Right lobe of liver (tissue), 6 donors: ENCODE data around the gene MISP. TPM values are rescaled to one million over a fixed set of nuclear protein-coding genes. Genes with fewer than 3 reads are reported as not detected.
"Not testable (repeated sequence)": the region's sequence is repeated elsewhere in the genome, so short reads cannot be mapped to it uniquely, and the experiment has no call there.

Experiments
- ATAC-seq, 4 donors: fragments of 200-7000 bp; cut with Tn5 transposase; one replicate each; pipeline ENCODE4 v1.9.1; 2020; ENCODE audit warnings: mild to moderate bottlenecking in 4 of 4, moderate library complexity in 4 of 4
- DNase-seq, 3 donors: peaks; one replicate each; pipeline ENCODE4 v3.0.0-alpha.2; 2020
- H3K27ac ChIP-seq, 3 donors: fragments of 200-600 bp; one replicate each; pipeline ENCODE4 v1.8.0; 2022
- H3K27me3 ChIP-seq, 2 donors: fragments of 200-600 bp; one replicate each; pipeline ENCODE4 v1.8.0; 2022
- H3K36me3 ChIP-seq, 4 donors: fragments of 200-600 bp; sonication (generic) in 1 of 4; one replicate each; pipeline versions ENCODE4 v1.5.1 to v1.8.0; 2017 to 2022; ENCODE audit warnings: control low read depth in 1 of 4
- H3K4me1 ChIP-seq, 4 donors: fragments of 200-600 bp; sonication (generic) in 1 of 4; one replicate each; pipeline versions ENCODE4 v1.5.1 to v1.8.0; 2017 to 2022; ENCODE audit warnings: control low read depth in 1 of 4
- H3K4me3 ChIP-seq, 3 donors: fragments of 200-600 bp; one replicate each; pipeline ENCODE4 v1.8.0; 2022
- H3K9me3 ChIP-seq, 4 donors: fragments of 200-600 bp; sonication (generic) in 1 of 4; one replicate each; pipeline versions ENCODE4 v1.5.1 to v1.8.0; 2017 to 2022; ENCODE audit warnings: control low read depth in 1 of 4
- POLR2A ChIP-seq: fragments of 450-650 bp; IDR thresholded peaks from one replicate; pipeline ENCODE4 v1.6.1; 2017; ENCODE audit warnings: antibody characterized with exemption, mild to moderate bottlenecking
- WGBS: methylation state at CpG from one replicate; pipeline ENCODE4 v1.1.6; 2018; ENCODE audit warnings: low coverage, low lambda C conversion rate; ENCODE audit not compliant: insufficient coverage; ENCODE audit errors: missing lambda C conversion rate; 5-methylcytosine and 5-hydroxymethylcytosine counted together
- intact Hi-C, 2 donors: fragments of 100-400 bp; cut with DNase I; formaldehyde crosslinking; loops; one replicate each; pipeline versions ENCODE4 v1.11.2 to v1.14.1; 2022
- total RNA-seq, 6 experiments: library from RNA; depleted of rRNA in 2 of 6; stranded (reverse); fragments of >200 nt in 2 of 6; fragmentation: NEBNext Ultra II Directional in 3 of 6; extraction: Animal tissue kit (Norgen Biotek cat#: 25700) in 3 of 6; gene quantifications; one replicate each; pipeline versions ENCODE4 v1.1.0 to v1.2.4, GENCODE V29; 2016 to 2023
- TF ChIP-seq, protein P1 (sequence below), 4 donors: fragments of 200-600 bp in 3 of 4; fragments of 450-650 bp in 1 of 4; IDR thresholded peaks; one replicate each; pipeline versions ENCODE4 v1.5.1 to v1.8.0; 2016 to 2022; ENCODE audit warnings: antibody characterized with exemption in 4 of 4, mild to moderate bottlenecking in 2 of 4
- donor health status: DM: no; HTN: yes; CAD: no.
- donor health status: DM: no; HTN: no; CAD: no.
- donor health status: DM: no; HTN: no; CAD: no.
- donor health status: DM: no; HTN: yes; CAD: no.
- donor health status: DM: no; HTN: yes; CAD: no.

Gene MISP
- total RNA-seq, 6 experiments from 2014 or later: 0.09 TPM; not detected in 5

DNA sequence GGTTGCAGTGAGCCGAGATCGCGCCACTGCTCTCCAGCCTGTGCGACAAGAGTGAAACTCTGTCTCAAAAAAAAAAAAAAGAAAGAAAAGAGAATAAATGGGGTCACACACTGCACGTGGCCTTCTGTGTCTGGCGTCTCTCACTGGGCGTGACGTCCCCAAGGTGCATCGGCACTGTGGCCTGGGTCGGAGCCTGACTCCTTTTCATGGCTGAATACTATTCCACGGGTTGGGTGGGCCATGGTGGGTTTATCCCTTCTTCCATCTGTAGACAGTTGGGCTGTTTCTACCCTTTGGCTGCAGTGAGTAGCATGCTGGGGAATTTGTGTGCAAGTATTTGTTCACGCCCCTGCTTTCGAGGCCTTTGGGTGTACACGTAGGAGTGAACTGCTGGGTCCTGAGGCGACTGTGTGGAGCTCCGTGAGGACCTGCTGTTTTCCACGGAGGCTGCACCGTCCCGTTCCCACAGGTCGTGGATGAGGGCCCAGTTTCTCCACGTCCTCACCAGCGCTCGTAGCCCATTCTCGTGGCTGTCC, 8.3 kb upstream of the MISP start:
- Histone ChIP-seq H3K4me3 (no peak overlapping the region), H3K27me3 (no peaks in the 10 kb centered on the region), H3K9me3 (no peaks in the 10 kb centered on the region), H3K27ac (no peak overlapping the region), H3K36me3 (no peaks in the 10 kb centered on the region), H3K4me1 (peaks cover 0 to 4% (median 0%) of the 10 kb centered on the region in 4 donors)
- TF ChIP-seq, protein P1, sequence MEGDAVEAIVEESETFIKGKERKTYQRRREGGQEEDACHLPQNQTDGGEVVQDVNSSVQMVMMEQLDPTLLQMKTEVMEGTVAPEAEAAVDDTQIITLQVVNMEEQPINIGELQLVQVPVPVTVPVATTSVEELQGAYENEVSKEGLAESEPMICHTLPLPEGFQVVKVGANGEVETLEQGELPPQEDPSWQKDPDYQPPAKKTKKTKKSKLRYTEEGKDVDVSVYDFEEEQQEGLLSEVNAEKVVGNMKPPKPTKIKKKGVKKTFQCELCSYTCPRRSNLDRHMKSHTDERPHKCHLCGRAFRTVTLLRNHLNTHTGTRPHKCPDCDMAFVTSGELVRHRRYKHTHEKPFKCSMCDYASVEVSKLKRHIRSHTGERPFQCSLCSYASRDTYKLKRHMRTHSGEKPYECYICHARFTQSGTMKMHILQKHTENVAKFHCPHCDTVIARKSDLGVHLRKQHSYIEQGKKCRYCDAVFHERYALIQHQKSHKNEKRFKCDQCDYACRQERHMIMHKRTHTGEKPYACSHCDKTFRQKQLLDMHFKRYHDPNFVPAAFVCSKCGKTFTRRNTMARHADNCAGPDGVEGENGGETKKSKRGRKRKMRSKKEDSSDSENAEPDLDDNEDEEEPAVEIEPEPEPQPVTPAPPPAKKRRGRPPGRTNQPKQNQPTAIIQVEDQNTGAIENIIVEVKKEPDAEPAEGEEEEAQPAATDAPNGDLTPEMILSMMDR (IDR thresholded peaks at IDR 0.05): no peak
- no peak for TF ChIP-seq POLR2A
- DNase-seq (no peak), ATAC-seq (no peak)
- 96% methylated on average over 14 of the region's 24 CpGs for WGBS
- intact Hi-C loops: no loop called here

DNA sequence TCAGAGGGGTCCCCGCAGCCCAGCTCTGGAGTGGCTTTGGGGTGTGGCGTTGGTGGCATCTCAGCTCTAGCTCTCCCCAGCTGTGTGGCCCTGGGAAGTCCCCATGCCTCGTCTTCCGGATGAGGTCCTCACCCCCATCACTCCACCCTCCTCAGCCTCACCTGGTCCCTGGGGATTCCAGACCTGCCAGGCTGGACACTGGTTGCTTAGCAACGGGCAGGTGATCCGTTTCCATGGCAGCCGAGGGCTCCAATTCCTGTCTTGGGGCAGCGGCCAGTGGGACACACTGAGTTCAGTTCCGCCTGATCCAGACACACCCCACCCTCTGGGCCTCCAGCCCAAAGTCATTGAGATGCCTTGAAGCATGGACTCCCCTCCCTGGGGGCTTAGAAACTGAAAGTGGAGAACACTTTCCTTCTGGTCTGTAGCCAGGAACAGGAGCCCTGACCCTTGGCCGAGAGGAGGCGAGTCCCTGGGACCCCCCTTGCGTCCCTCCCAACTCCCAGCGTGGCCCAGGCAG, 7.7 kb upstream of the MISP start:
- Histone ChIP-seq H3K4me1 (peaks cover 0 to 4% (median 0%) of the 10 kb centered on the region in 4 donors), H3K27ac (no peak overlapping the region), H3K36me3 (no peaks in the 10 kb centered on the region), H3K4me3 (no peak overlapping the region), H3K9me3 (peaks cover 0 to 4% (median 0%) of the 10 kb centered on the region in 4 donors), H3K27me3 (no peaks in the 10 kb centered on the region)
- intact Hi-C loops: no loop called here
- ATAC-seq (no peak), DNase-seq (no peak)
- TF ChIP-seq POLR2A: no peak
- TF ChIP-seq, protein P1 (IDR thresholded peaks at IDR 0.05): no peak
- no CpG with 5 or more reads among the region's 13 CpGs for whole genome bisulfite sequencing

DNA sequence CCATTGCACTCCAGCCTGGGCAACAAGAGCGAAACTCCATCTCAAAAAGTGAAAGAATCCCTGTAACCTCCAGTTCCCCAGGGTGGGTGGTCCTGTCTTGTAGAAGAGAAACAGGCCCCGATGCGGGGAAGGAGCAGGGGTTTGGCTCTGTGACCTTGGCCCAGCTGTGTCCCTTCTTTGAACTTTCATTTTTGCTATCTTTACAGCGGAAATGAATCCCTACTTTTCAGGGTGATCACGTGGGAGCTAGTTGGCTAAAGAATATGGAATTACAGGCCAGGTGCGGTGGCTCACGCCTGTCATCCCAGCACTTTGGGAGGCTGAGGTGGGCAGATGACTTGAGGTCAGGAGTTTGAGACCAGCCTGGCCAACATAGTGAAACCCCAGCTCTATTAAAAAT, 5.8 kb upstream of the MISP start:
- H3K36me3 ChIP-seq, intact Hi-C loops, H3K27ac ChIP-seq, DNase-seq, H3K4me3 ChIP-seq, H3K27me3 ChIP-seq, H3K9me3 ChIP-seq, H3K4me1 ChIP-seq: not testable (repeated sequence)
- 23% methylated on average over 6 of the region's 7 CpGs for WGBS
- ATAC-seq: peak in 2 of 4 donors; percentile 17 to 27

DNA sequence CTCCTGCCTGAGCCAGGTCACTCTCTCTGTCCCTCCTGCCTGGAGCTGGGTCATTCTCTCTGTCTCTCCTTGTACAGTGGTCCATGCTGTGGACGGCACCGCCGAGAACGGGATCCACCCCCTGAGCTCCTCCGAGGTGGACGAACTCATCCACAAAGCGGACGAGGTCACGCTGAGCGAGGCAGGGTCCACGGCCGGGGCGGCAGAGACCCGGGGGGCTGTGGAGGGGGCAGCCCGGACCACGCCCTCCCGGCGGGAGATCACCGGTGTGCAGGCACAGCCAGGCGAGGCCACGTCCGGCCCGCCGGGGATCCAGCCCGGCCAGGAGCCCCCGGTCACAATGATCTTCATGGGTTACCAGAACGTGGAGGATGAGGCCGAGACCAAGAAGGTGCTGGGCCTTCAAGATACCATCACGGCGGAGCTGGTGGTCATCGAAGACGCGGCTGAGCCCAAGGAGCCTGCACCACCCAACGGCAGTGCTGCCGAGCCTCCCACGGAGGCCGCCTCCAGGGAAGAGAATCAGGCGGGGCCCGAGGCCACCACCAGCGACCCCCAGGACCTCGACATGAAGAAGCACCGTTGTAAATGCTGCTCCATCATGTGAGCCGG, 4.6 kb upstream of the MISP start:
- TF ChIP-seq, protein P1 (IDR thresholded peaks at IDR 0.05): no peak
- TF ChIP-seq POLR2A: no peak
- no peak for DNase-seq
- Histone ChIP-seq H3K27ac (no peak overlapping the region), H3K27me3 (no peaks in the 10 kb centered on the region), H3K36me3 (no peaks in the 10 kb centered on the region), H3K9me3 (peaks cover 0 to 4% (median 0%) of the 10 kb centered on the region in 4 donors), H3K4me3 (no peak overlapping the region), H3K4me1 (no peaks in the 10 kb centered on the region)
- ATAC-seq: no peak
- 93% methylated on average over 5 of the region's 43 CpGs for WGBS
- intact Hi-C loops: no loop called here

DNA sequence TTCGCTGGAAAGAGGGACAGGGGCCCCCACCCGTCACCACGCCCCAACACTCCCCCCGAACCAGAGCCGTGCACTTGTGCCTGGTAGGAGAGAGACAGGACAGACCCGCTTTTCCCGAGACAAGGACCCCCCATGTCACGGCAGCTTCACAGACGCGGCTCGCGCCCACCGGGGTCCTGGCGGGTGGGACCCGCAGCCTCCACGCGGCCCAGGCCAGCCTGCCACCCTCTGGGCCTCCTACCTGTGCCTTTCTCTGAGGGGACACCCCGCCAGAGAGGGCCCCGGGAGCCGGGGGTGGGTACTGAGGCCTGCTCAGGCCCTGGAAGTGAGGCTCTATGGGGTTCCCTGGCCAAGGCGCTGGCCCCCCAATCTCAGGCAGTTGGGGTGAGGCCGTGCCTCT, 4.0 kb upstream of the MISP start:
- no peak overlapping the region for H3K4me3 ChIP-seq
- no peaks in the 10 kb centered on the region for H3K4me1 ChIP-seq
- WGBS: 98% methylated on average over 9 of the region's 22 CpGs
- DNase-seq (no peak), ATAC-seq (peak in 1 of 4 donors; percentile 4)
- H3K27ac ChIP-seq: no peak overlapping the region
- TF ChIP-seq POLR2A: no peak
- TF ChIP-seq, protein P1 (IDR thresholded peaks at IDR 0.05): no peak
- peaks cover 0 to 4% (median 0%) of the 10 kb centered on the region in 4 donors for H3K9me3 ChIP-seq
- H3K27me3 ChIP-seq: no peaks in the 10 kb centered on the region
- no peaks in the 10 kb centered on the region for H3K36me3 ChIP-seq
- intact Hi-C loops: no loop called here
